Inflammatory macrophage treated with lipopolysaccharide for 4 hours (primary cell): ENCODE data around the gene MCEMP1.
A peak's percentile ranks its signal among the peaks of the same experiment; 100 is the strongest.

Experiments used
- DNase-seq: peaks from one replicate; pipeline ENCODE4 v3.0.0-alpha.2; 2020

The MCEMP1 gene

DNA sequence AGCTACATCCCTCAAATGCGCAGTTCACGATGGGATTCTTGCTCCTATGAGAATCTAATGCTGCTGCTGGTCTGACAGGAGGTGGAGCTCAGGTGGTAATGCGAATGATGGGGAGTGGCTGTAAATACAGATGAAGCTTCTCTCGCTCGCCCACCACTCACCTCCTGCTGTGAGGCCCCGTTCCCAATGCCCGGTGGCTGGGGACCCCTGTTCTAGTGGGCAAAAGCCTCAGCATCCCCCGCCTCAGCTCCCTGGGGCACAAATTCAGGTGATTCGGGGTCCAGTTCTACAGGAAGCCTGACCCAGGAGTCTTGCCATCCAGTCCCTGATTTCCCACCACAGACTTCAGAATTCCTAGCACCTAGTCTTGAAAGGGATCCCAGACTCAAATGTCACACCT is 4.4 kb upstream of the MCEMP1 start:
- no peak for DNase-seq

DNA sequence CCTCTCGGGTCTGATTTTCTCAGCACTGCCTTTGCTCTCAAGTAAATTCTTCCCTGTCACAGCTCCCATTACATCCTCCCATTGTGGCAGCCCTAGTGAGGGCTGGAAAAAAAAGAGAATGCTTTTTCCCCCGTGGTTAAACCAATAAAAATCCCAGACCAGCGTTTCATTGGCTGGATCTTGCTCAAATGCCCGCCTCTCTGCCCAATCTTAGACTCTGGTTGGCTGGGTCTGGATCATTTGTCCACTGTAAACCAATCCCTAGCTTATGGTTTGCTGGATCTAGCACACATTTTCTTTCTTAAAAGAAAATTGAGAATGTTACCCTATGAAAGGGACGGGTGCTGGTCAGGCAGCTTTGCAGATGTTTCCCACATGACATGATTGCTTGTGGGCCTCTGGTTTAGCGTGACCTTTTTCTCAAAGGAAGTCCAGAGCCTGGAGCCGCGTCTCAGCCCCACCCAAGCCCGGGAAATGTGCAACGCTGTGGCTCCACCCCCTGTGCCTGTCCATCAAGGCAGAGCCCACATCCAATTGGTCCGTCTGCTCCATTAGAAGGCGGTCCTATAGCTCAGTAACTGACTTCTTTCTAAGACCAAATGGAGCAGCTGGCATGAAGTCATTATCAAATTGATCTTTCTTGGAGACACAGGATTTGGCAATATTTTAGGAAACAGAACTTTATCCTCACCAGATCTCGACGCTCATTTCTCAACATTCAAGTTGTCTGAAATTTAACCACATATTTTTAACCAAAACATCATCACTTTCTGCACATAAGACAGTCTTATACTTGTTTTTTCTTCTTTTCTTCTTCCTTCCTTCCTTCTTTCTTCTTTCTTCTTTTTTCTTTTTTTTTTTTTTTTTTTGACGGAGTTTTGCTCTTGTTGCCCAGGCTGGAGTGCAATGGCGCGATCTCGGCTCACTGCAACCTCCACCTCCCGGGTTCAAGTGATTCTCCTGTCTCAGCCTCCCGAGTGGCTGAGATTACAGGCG is 2.6 kb upstream of the MCEMP1 start:
- peak; percentile 98 for DNase-seq

DNA sequence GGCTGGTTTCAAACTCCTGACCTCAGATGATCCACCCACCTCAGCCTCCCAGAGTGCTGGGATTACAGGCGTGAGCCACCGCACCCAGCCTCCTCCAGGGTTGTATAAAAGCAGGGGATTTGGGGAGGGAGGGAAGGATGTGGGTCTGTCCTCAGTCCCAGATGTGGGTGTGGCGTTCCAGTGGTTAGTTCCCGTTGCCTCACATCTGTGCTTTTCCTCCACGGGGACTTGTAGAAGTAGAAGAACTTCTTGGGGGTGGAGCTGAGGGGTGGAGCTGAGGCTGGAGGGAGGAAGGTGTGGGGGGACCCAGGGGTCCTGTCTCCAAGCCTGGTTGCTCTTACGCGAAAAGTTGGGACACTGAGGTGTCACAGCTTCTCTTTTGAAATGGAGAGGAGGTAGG is 514 bp upstream of the MCEMP1 start:
- peak; percentile 87 for DNase-seq

DNA sequence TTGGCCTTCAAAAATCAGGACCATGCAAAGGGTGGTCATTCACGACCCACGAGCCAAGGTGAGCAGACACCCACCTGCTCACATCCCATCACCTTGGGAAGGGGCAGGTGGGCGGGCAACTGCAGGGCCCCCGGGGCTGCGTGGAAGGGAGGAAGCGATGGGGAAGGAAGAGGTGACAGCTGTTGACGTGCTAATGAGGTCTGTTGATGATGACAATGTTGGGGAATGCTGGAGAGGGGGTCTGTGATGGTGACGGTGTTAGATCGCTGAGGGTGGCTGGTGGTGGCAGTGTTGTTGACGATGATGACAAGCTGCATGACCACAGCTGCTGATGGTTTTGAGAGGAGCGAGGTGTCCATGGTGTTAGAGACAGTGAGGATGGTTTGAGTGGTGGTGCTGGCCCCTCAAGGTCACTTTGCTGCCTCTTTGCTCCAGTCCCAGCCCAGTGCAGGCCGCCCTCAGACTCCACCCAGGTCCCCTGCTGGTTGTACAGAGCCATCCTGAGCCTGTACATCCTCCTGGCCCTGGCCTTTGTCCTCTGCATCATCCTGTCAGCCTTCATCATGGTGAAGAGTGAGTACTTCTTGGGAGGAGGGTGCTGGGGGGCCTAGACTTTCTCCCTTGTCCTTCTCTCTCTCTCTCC is 900 bp downstream of the MCEMP1 start:
- peak; percentile 44 for DNase-seq

DNA sequence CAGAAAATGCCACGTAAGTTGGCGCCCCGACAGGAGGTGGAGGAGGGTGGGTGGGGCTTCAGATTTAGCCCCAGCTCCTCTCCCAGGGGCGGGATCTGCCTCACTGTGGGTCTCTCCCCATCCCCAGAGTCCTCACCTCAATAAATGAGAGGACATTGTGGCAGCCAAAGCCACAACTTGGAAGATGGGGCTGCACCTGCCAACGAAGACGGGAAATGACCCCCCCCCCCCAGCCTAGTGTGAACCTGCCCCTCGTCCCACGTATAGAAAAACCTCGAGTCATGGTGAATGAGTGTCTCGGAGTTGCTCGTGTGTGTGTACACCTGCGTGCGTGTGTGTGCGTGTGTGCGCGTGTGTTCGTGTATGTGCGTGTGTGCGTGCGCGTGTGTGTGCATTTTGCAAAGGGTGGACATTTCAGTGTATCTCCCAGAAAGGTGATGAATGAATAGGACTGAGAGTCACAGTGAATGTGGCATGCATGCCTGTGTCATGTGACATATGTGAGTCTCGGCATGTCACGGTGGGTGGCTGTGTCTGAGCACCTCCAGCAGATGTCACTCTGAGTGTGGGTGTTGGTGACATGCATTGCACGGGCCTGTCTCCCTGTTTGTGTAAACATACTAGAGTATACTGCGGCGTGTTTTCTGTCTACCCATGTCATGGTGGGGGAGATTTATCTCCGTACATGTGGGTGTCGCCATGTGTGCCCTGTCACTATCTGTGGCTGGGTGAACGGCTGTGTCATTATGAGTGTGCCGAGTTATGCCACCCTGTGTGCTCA is 2.3 kb downstream of the MCEMP1 start:
- peak; percentile 56 for DNase-seq

DNA sequence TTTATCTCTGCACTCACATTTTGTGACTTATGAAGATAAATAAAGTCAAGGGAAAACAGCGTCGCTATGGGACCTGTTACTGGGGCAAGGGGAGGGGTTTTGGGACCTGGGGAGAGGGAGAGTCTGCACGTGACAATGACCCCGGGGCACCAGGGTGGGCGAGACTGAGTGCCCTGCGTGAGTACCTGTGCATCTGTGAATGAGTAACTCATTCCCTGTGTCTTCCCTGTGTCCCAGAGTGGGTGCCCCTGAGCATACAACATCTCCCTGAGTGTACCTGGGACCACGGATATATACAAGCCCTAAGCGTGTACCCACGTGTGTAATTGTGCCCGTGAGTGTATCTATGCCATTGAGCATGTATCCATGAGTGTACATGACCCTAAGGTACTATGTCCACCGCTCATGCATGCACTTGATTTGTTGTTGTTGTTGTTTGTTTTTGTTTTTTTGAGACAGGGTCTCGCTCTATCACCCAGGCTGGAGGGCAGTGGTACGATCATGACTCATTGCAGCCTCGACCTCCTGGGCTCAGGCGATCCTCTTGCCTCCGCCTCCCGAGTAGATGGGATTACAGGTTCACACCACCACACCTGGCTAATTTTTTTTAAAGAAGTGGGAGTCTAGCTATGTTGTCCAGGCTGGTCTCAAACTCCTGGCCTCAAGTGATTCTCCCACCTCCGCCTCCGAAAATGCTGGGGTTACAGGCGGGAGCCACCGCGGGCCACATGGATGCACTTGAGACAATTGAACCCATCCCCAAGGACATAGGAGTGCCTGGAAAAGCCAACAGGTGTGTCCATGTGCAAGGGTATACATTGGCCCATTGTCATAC is 3.1 kb downstream of the MCEMP1 start:
- DNase-seq = no peak

DNA sequence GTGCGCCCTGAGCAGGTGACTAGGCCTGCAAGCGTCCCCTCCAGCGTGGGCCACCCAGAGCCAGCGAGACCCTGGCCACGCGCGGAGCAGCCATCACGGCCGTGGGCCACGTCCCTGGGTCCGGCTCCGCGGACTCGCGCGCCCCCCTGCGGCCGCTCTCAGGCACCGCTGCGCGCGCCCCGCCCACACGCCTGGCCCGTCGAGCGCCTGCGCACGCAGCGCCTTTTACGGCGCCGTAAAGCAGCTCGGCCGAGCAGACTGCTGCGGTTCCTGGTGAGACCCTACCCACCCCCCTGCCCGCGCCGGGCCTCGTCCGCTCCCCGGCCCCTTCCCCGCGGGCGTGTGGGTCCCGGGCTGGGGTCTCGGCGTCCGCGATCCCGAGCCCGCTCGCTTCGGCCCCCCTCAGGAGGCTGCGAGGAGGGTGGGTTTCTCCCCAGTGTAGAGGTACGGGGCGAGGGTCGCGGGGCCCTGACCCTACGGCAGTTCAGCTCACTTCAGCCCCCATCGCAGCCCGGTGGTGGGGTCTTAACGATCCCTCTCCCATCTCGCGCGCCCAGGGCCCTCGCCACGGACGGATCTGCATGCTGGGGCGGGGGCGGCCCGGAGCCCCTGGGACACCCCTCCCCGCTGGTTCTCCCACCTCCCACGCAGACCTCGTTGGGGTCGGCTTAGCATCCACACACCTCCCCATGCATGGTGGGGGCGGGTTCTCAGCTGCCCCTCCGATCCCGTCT is 3.9 kb downstream of the MCEMP1 start, which contains the start of gene TRAPPC5:
TSS of gene TRAPPC5 (plus strand) at position 228 of the 734 bp plus-strand sequence. CDS start 1,421 bp downstream, outside the sequence.
- DNase-seq = peak; percentile 87

DNA sequence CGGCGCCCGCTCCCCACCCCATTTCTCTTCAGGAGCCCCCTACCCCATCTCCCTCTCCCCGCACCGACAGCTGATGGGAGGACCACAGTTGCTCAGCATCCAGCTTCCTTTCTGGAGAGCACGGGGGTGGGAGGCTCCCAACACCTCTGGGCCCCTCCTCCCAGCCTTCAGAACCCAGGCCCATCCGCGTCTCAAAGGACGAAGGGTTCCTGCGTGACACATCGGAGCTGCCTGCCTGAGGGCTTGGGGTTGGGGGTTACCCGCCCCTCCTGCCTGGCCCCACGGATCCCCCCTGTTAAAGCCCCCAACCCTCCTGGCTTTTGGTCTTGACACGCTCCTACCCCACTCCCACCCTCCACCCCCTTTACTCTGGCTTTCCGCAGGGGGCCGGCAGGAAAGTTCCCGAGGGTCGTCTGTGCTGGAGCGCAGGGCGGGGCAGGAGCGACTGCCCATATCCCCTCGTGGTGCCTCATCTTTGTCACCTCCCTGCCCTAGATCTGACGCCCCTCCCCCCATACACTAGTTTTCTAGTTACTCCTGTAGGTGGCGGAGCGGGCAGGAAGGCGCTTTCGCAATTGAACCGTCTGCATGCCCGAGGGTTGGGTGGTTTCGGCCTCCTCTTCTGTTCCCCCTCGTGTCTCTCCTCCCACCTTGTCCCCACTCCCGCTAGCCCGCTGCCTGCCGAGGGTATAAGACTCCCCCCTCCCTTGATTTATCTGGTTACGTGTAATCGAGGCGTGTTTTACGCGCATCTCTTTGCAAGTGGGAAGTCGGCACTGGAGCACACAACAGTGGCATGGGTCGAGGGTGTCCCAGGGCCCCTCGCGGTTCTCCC is 4.7 kb downstream of the MCEMP1 start:
- peak; percentile 90 for DNase-seq

DNA sequence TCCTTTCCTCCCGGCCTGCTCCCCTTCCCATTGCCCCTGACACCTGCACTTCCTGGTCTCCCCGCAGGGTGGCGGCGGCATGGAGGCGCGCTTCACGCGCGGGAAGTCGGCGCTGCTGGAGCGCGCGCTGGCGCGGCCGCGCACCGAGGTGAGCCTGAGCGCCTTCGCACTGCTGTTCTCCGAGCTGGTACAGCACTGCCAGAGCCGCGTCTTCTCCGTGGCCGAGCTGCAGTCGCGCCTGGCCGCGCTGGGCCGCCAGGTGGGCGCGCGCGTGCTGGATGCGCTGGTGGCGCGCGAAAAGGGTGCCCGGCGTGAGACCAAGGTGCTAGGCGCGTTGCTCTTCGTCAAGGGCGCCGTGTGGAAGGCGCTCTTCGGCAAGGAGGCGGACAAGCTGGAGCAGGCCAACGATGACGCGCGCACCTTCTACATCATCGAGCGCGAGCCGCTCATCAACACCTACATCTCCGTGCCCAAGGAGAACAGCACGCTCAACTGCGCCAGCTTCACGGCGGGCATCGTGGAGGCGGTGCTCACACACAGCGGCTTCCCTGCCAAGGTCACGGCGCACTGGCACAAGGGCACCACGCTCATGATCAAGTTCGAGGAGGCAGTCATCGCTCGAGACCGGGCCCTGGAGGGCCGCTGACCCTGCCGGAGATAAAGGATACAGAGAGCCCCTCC is 5.4 kb downstream of the MCEMP1 start:
- DNase-seq = no peak

DNA sequence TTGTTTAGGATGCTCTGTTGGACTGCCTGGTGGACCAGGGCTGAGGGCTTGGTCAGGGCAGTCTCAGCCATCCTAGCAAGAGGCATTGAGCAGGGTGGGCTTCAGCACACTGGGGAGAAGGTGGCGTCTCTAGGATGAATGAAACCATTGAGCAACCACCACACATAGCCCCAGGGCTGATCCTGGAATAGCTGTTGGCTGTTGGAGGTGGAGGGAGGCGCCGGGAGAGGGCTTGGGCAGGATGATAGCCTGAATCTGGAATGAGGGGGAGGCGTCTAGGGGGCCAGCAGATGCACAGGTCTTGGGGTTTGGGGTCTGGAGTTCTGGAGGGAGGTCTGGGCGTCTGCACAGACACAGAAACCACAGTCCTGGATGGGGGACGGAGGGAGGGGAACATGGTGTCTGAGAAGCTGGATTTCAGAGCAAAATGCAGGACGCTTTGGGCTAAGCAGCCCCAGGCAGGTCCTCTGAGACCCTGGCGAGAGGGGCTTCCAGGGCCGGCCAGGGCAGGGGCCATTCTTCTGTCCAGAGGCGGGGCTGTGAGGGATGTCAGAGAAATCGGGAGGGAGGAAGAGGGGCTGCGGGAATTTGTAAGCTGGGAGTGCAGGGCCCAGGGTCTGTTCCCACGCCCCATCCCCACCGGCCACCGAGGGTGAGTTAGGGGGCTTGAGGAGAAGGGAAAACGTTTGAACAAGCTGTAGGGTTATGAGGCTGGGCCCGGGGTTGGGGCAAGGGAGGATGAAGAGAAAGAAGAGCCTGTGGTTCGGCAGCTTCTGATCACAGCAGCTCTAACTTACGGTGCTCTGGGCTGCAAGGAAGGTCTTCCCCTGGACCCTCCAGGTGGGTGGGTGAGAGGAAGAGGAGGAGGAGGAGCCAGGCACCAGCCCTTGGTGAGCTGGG is 8.9 kb downstream of the MCEMP1 start:
- DNase-seq = no peak

DNA sequence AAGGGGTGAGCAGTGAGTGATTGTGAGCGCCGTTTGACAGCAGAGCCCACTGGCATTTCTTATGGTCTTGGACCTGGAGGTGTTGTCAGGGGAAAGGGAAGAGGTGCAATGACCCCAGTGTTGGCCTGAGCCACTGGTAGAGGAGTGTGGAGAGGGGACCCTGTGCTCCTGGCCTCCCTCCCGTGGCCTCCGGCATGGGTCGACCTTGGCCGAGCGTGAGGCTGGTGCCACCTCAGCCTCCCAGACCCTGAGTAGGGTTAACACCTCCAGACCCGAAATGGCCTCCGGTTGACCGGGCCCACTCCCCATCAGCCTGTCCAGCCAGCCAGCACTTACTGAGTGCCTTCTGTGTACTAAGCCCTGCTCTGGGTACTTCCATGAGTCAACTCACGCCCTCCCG is 10.3 kb downstream of the MCEMP1 start:
- DNase-seq = no peak

DNA sequence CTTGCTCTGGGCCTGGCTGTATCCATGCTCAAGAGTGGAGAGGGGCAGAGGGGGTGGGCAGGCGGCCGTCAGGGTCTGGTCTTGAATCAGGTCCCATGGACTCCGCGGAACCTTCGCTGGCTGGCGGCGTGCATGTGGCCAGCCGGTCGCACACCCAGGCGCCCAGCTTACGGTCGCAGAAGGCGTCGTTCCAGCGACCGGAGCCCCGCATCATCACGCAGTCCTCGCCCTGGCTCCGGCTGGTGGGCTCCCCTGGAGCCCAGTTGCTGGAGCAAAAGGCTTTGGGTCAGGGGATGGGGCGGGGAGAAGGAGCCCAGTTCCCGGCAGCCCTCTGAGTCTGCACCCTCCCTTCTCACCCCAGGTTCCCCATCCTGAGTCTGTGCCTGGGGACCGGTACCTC is 12.3 kb downstream of the MCEMP1 start:
- no peak for DNase-seq

DNA sequence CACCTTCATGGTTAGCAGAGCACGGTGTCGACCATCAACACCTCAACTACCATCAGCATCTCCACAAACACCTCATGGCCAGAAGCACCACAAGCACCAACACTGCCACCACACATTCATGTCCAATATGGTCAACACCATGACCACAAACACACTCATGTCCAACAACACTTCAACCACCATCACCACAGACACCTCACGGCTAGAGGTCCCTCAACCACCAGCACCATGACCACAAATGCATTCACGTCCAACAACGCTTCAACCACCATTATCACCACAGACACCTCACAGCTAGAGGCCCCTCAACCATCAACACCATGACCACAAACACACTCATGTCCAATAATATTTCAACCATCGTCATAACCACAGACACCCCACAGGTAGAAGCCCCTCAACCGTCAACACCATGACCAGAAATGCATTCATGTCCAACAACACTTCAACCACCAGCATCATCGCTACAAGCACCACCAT is 13.9 kb downstream of the MCEMP1 start:
- no peak for DNase-seq

DNA sequence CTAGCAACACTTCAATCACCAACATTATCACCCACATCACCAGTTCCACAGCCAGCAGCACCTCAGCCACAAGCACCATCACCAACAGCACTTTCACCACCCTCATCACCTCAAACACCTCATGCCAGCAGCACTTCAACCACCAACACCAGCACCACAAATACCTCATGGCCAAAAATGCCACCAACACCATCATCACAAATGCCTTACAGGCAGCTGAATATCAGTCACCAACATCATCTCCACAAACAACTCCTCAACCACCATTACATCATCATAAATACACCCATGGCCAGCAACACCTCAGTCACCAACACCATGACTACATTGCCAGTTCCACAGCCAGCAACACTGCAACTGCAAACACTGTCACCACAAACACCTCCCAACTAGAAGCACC is 14.6 kb downstream of the MCEMP1 start:
- DNase-seq = no peak

DNA sequence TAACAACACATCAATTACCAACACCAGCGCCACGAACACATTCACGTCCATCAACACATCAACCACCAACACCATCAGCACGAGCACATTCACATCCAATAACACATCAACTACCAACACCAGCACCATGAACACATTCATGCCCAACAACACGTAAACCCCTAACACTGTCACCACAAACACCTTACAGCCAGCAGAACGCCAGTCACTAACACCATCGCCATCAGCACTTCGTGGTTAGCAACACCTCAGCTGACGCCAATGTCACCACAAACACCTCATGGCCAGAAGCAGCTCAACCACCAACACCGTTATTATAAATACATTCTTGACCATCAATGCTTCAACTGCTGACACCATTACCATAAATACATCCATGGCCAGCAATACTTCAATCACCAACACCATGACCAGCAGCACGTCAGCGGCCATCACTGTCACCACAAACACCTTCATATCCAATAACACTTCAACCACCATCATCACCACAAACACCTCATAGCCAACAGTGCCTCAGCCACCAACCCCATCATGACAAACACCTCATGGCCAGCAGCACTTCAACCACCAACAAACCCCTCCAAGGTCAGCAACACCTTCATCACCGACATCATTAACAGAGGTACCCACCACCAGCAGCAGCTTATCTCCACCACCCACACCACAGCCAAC is 15.7 kb downstream of the MCEMP1 start:
- DNase-seq = no peak

DNA sequence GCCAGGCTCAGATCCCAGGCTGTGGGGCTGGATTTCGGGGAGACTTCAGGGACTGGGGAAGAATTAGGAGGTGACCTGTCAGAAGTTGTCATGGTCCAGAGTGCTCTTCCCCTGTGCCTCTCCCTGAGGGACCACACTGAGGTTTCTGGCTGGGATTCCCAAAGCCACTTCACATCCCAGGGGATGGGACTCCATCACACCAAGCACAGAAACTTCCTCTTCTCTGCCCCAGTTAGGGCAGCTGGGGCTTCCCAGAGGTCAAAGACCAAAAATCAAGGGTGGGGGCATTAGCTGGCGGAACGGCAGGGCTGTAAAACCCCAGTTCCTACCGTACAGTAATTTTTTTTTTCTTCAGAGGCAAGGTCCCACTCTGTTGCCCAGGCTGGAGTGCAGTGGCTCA is 17.6 kb downstream of the MCEMP1 start:
- DNase-seq = no peak

DNA sequence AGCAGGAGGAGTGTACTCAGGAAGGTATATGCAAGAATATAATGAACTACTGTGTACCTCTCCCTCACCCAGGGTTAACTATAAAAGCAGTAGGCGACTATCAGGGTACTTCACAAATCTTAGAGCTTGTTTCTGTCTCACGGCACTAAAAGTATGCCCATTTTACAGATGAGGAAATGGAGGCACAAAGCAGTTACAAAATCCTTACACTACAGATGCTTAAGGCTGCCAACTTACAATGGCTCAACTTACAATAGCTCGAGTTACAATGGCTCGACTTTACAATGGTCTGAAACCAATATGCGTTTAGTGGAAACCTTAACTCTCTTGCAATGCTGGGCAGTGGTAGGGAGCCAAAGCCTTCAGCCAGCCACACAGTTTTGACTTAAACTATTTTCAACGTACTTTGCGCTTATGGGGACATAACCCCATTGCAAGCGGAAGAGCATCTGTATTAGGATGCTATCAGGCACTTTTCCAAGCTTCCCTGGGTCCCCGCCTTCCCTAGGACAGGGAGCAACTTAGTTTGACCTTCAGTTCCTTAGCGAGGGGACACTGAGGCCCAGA is 20.9 kb downstream of the MCEMP1 start:
- DNase-seq = no peak

DNA sequence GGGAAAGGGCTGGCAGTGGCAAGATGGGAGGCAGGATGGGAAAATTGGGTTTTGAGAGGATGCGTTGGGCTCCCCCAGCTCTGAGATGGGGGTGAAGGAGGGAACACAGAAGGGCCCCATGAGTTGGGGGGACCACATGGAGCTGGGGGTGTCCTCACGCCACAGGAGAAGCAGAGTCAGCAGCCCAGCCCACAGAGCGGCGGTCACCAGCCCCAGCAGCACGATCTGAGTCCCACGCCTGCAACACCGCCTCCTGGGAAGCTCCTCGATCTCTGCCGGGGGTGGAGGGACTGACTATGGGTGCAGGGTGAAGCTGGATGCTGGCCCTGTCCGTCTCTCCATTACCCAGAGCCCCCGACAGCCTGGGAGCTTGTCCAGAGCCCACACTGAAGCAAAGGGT is 21.7 kb downstream of the MCEMP1 start:
- no peak for DNase-seq
